B cell (primary cell): Measurements from ENCODE around the gene COMMD7. TPM values are rescaled to one million over a fixed set of nuclear protein-coding genes. Genes with fewer than 3 reads are reported as not detected.

ENCODE experiments used
- ATAC-seq: fragments of 200-7000 bp; cut with Tn5 transposase; one replicate; pipeline ENCODE4 v1.10.0; 2021; ENCODE audit warnings: low read depth, mild to moderate bottlenecking, moderate number of reproducible peaks, moderate library complexity
- CTCF ChIA-PET: fragments of 350-600 bp; sonication (Branson Sonifier 250); formaldehyde crosslinking; loops from one replicate; lab custom pipeline; 2021; ENCODE audit warnings: antibody characterized with exemption, inconsistent platforms; lab: Charles Lee
- POLR2A ChIA-PET: fragments of 350-600 bp; sonication (Branson Sonifier 250); formaldehyde crosslinking; loops from one replicate; lab custom pipeline; 2021; ENCODE audit warnings: antibody characterized with exemption; lab: Charles Lee
- DNase-seq: peaks from one replicate; pipeline ENCODE4 v3.0.0; 2013
- H2AFZ ChIP-seq: 2 replicates; pipeline ENCODE4 v1.6.1; 2012; ENCODE audit warnings: mild to moderate bottlenecking, low read depth, low read length; ENCODE audit not compliant: insufficient read depth, poor library complexity, severe bottlenecking
- H3K27ac ChIP-seq, 2 donors: 1 replicate in 1 of 2; 2 replicates in 1 of 2; pipeline ENCODE4 v1.5.1; 2012 to 2013; ENCODE audit warnings: low read length in 2 of 2, mild to moderate bottlenecking in 2 of 2, moderate library complexity in 1 of 2
- H3K27me3 ChIP-seq, 4 experiments: fragments of 200-600 bp in 1 of 4; sonication (generic) in 1 of 4; replicated peaks in 1 of 4; 1 replicate in 2 of 4; 2 replicates in 2 of 4; pipeline versions ENCODE4 v1.6.1 to v1.7.0; 2013 to 2016; ENCODE audit warnings: low read length in 3 of 4, mild to moderate bottlenecking in 2 of 4, mixed read lengths in 1 of 4, moderate library complexity in 1 of 4; ENCODE audit not compliant: insufficient read depth in 4 of 4, control insufficient read depth in 3 of 4; ENCODE audit errors: control extremely low read depth in 1 of 4
- H3K36me3 ChIP-seq, 2 experiments: replicated peaks in 1 of 2; 1 replicate in 1 of 2; 2 replicates in 1 of 2; pipeline versions ENCODE4 v1.6.1 to v1.7.1; 2013; ENCODE audit warnings: low read length in 1 of 2; ENCODE audit not compliant: insufficient read depth in 2 of 2, control insufficient read depth in 1 of 2; ENCODE audit errors: control extremely low read depth in 1 of 2, extremely low read depth in 1 of 2
- H3K4me1 ChIP-seq, 2 donors: fragments of 200-600 bp in 1 of 2; sonication (generic) in 1 of 2; 1 replicate in 1 of 2; 2 replicates in 1 of 2; pipeline versions ENCODE4 v1.5.1 to v1.6.1; 2013 to 2017; ENCODE audit warnings: low read length in 2 of 2; ENCODE audit not compliant: control insufficient read depth in 2 of 2, insufficient read depth in 2 of 2
- H3K4me2 ChIP-seq: replicated peaks from 2 replicates; pipeline ENCODE3; 2012; ENCODE audit warnings: mild to moderate bottlenecking, low read depth, low read length; ENCODE audit not compliant: poor library complexity, severe bottlenecking
- H3K4me3 ChIP-seq, 5 experiments: fragments of 200-600 bp in 1 of 5; sonication (generic) in 1 of 5; 1 replicate in 3 of 5; 2 replicates in 2 of 5; pipeline versions ENCODE4 v1.5.1 to v1.7.0; 2011 to 2016; ENCODE audit warnings: low read length in 4 of 5, mild to moderate bottlenecking in 4 of 5, low read depth in 2 of 5, control low read depth in 1 of 5, moderate library complexity in 1 of 5; ENCODE audit not compliant: insufficient read depth in 1 of 5; ENCODE audit errors: control extremely low read depth in 1 of 5, extremely low read depth in 1 of 5
- H3K79me2 ChIP-seq: fragments of 200-600 bp; sonication (generic); one replicate; pipeline ENCODE4 v1.6.0; 2016; ENCODE audit warnings: low read length; ENCODE audit not compliant: control insufficient read depth, insufficient read depth
- H3K9ac ChIP-seq: fragments of 200-600 bp; sonication (generic); 2 replicates; pipeline ENCODE4 v1.6.1; 2017; ENCODE audit warnings: mild to moderate bottlenecking, low read length, moderate library complexity
- H3K9me3 ChIP-seq, 3 donors: one replicate each; pipeline versions ENCODE4 v1.6.1 to v1.7.1; 2013; ENCODE audit warnings: low read length in 2 of 3; ENCODE audit not compliant: control insufficient read depth in 2 of 3, insufficient read depth in 1 of 3; ENCODE audit errors: control extremely low read depth in 1 of 3
- H4K20me1 ChIP-seq: 2 replicates; pipeline ENCODE4 v1.6.0; 2012; ENCODE audit warnings: mild to moderate bottlenecking, low read length; ENCODE audit not compliant: insufficient read depth, control insufficient read depth, poor library complexity, severe bottlenecking
- H3K27ac Mint-ChIP-seq: one replicate; pipeline ENCODE4 v1.8.0; 2021; ENCODE audit warnings: mixed read lengths
- H3K27me3 Mint-ChIP-seq: one replicate; pipeline ENCODE4 v1.8.0; 2021; ENCODE audit warnings: mixed read lengths
- H3K4me1 Mint-ChIP-seq: one replicate; pipeline ENCODE4 v1.8.0; 2021; ENCODE audit warnings: mixed read lengths
- H3K4me3 Mint-ChIP-seq: one replicate; pipeline ENCODE4 v1.8.0; 2021; ENCODE audit warnings: mixed read lengths
- H3K9me3 Mint-ChIP-seq: one replicate; pipeline ENCODE4 v1.8.0; 2022; ENCODE audit warnings: mixed read lengths; ENCODE audit not compliant: insufficient read depth
- EZH2 ChIP-seq: IDR thresholded peaks from 2 replicates; pipeline ENCODE4 v1.6.1; 2012; ENCODE audit warnings: borderline replicate concordance, low read depth, mild to moderate bottlenecking, moderate library complexity, low read length; ENCODE audit not compliant: insufficient read depth, poor library complexity, severe bottlenecking
- WGBS: methylation state at CpG from one replicate; pipeline ENCODE4 v1.1.5; 2013; ENCODE audit warnings: missing lambda C conversion rate; ENCODE audit not compliant: insufficient coverage; 5-methylcytosine and 5-hydroxymethylcytosine counted together
- intact Hi-C: fragments of 100-400 bp; cut with micrococcal nuclease; formaldehyde crosslinking; loops from one replicate; pipeline ENCODE4 v1.10.0; 2022
- polyA plus RNA-seq: library from polyadenylated mRNA; depleted of rRNA; stranded (reverse); fragments of >200 nt; gene quantifications from 2 replicates; pipeline ENCODE4 v1.2.3, GENCODE V29; 2012
- total RNA-seq, 2 donors: library from RNA; stranded (reverse); fragments of 120-200 nt in 1 of 2; gene quantifications; 1 replicate in 1 of 2; 2 replicates in 1 of 2; pipeline versions ENCODE4 v1.2.3 to v1.2.4, GENCODE V29; 2013 to 2022
- TF ChIP-seq, protein P1 (sequence below): fragments of 200-600 bp; IDR thresholded peaks from one replicate; pipeline ENCODE4 v1.8.0; 2022; ENCODE audit warnings: antibody characterized with exemption, mild to moderate bottlenecking

The COMMD7 gene
- total and polyA plus RNA-seq, 2 donors (not counting 1 experiment from before 2014, with no cell fraction given): 24.5 to 34.9 TPM

DNA sequence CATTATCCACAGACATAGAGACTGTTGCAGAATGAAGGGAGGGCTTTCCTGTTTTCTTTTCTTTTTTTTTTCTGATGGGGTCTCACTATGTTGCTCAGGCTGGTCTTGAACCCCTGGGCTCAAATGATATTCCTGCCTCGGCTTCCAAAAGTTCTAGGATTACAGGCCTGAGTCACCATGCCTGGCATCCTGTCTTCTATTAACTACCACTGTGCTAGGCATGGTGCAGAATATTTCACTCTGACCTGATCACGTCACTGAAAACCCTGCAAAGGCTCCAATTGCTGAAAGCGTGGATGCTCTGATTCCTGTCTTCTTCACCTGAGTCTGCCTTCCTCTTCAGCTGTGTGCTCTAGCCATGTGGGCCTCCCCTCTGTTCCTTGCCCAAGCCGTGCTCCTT, 10.5 kb upstream of the COMMD7 start:
- Histone ChIP-seq H3K4me3 (no peak overlapping the region), H3K9ac (no peak overlapping the region), H3K27me3 (no peaks in the 10 kb centered on the region), H3K9me3 (no peaks in the 10 kb centered on the region), H3K27ac (no peak overlapping the region), H4K20me1 (no peaks in the 10 kb centered on the region), H3K79me2 (no peaks in the 10 kb centered on the region), H3K4me2 (no peak overlapping the region), H3K4me1 (no peaks in the 10 kb centered on the region), H3K36me3 (no peaks in the 10 kb centered on the region), H2AFZ (no peak overlapping the region)
- DNase-seq (no peak), ATAC-seq (no peak)
- POLR2A ChIA-PET: interaction anchor here (0.6 kb wide), 1 partner anchor 13 kb away, joined by 3 read pairs; no protein-coding TSS in a partner anchor
- WGBS: 91% methylated on average over 4 of the region's 4 CpGs
- no peak overlapping the region for H3K4me3 Mint-ChIP-seq
- intact Hi-C loops: no loop called here
- H3K9me3 Mint-ChIP-seq: no peaks in the 10 kb centered on the region
- TF ChIP-seq EZH2: no peak
- H3K4me1 Mint-ChIP-seq: no peaks in the 10 kb centered on the region
- no peaks in the 10 kb centered on the region for H3K27me3 Mint-ChIP-seq
- CTCF ChIA-PET: no interaction called here
- no peak overlapping the region for H3K27ac Mint-ChIP-seq

DNA sequence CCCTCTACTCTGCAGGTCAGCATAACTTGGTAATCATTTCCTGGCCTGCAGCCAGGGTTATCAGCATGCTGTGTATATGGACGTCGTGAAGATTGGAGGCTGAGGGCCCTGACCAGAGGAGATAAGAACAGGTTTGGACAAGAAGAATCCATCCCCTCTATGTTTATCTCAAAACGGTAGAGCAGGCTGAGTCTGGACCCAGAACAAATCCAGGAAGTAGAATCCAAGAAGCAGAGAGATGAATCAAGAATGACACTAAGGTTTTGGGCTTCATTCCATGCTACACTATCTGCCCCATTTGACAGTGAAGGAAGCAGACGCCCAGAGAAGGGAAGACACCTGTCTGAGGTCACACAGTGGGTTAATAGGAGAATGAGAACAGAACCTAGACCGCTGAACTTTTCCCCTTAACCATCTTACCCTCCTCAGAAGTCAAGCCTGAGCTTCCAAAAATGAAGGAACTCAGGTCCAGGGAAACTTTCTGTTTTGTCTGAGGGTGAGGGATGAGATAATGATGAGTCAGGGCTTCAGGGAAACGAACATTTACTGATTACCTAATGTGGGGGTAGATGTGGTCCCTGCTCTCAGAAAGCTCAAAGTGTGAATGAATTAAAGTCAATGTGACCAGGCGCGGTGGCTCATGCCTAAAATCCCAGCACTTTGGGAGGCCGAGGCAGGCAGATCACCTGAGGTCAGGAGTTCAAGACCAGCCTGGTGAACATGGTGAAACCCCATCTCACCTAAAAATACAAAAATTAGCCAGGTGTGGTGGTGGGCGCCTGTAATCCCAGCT, 9.4 kb upstream of the COMMD7 start:
- intact Hi-C loops: no loop called here
- Mint-ChIP-seq H3K4me3 (no peak overlapping the region), H3K27me3 (no peaks in the 10 kb centered on the region), H3K4me1 (no peaks in the 10 kb centered on the region), H3K9me3 (no peaks in the 10 kb centered on the region), H3K27ac (no peak overlapping the region)
- Histone ChIP-seq H3K9me3 (no peaks in the 10 kb centered on the region), H3K4me3 (no peak overlapping the region), H2AFZ (no peak overlapping the region), H3K4me2 (no peak overlapping the region), H3K79me2 (no peaks in the 10 kb centered on the region), H4K20me1 (no peaks in the 10 kb centered on the region), H3K36me3 (no peaks in the 10 kb centered on the region), H3K27ac (no peak overlapping the region), H3K9ac (no peak overlapping the region), H3K27me3 (no peaks in the 10 kb centered on the region), H3K4me1 (no peaks in the 10 kb centered on the region)
- ATAC-seq (no peak), DNase-seq (no peak)
- 84% methylated on average over 4 of the region's 10 CpGs for WGBS
- TF ChIP-seq, protein P1, sequence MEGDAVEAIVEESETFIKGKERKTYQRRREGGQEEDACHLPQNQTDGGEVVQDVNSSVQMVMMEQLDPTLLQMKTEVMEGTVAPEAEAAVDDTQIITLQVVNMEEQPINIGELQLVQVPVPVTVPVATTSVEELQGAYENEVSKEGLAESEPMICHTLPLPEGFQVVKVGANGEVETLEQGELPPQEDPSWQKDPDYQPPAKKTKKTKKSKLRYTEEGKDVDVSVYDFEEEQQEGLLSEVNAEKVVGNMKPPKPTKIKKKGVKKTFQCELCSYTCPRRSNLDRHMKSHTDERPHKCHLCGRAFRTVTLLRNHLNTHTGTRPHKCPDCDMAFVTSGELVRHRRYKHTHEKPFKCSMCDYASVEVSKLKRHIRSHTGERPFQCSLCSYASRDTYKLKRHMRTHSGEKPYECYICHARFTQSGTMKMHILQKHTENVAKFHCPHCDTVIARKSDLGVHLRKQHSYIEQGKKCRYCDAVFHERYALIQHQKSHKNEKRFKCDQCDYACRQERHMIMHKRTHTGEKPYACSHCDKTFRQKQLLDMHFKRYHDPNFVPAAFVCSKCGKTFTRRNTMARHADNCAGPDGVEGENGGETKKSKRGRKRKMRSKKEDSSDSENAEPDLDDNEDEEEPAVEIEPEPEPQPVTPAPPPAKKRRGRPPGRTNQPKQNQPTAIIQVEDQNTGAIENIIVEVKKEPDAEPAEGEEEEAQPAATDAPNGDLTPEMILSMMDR: no peak
- TF ChIP-seq EZH2: no peak
- ChIA-PET CTCF (no interaction called here), POLR2A (no interaction called here)
